Endothelial cell of umbilical vein (primary cell): ENCODE measurements around the gene ZNRF3. TPM values are rescaled to one million over a fixed set of nuclear protein-coding genes. Genes with fewer than 3 reads are reported as not detected.

Experiments
- BruUV-seq: library from RNA; stranded (reverse); fragments of 400-500 nt; replicated peaks from 2 replicates; lab custom pipeline; 2021; lab: Mats Ljungman, UMichigan
- CTCF ChIA-PET: fragments of 300-600, 350-600 bp; sonication (Branson Sonifier 250); formaldehyde crosslinking; loops from one replicate; lab custom pipeline; 2021; ENCODE audit warnings: antibody characterized with exemption, inconsistent platforms; lab: Charles Lee
- POLR2A ChIA-PET: fragments of 300-600, 350-600 bp; sonication (Branson Sonifier 250); formaldehyde crosslinking; loops from one replicate; lab custom pipeline; 2021; ENCODE audit warnings: antibody characterized with exemption, inconsistent platforms; lab: Charles Lee
- DNase-seq: peaks from one replicate; pipeline ENCODE4 v3.0.0-alpha.2; 2011; ENCODE audit warnings: low read depth, low spot score
- FAIRE-seq: peaks from 2 replicates; lab custom pipeline; 2011; peaks lifted over from hg19 to GRCh38; lab: Jason Lieb, UNC
- H2AFZ ChIP-seq: 2 replicates; pipeline ENCODE4 v1.6.0; 2012; ENCODE audit warnings: low read depth, low read length, control low read depth, inconsistent platforms
- H3K27ac ChIP-seq: 2 replicates; pipeline ENCODE4 v1.5.1; 2011; ENCODE audit warnings: low read depth, mild to moderate bottlenecking, control low read depth, low read length, moderate library complexity; ENCODE audit not compliant: insufficient read depth
- H3K27me3 ChIP-seq, 2 experiments: 2 replicates each; pipeline versions ENCODE4 v1.6.0 to v1.6.1; 2011; ENCODE audit warnings: low read length in 2 of 2, mixed read lengths in 1 of 2; ENCODE audit not compliant: control insufficient read depth in 2 of 2, insufficient read depth in 2 of 2
- H3K36me3 ChIP-seq, 2 experiments: 2 replicates in 1 of 2; 3 replicates in 1 of 2; pipeline ENCODE4 v1.5.1; 2011; ENCODE audit warnings: low read length in 2 of 2, mild to moderate bottlenecking in 1 of 2, moderate library complexity in 1 of 2; ENCODE audit not compliant: control insufficient read depth in 2 of 2, insufficient read depth in 2 of 2; ENCODE audit errors: extremely low read depth in 1 of 2
- H3K4me1 ChIP-seq: 3 replicates; pipeline ENCODE4 v1.5.1; 2011; ENCODE audit warnings: mild to moderate bottlenecking, low read length; ENCODE audit not compliant: control insufficient read depth, insufficient read depth; ENCODE audit errors: extremely low read depth
- H3K4me2 ChIP-seq: 2 replicates; pipeline ENCODE4 v1.6.1; 2011; ENCODE audit warnings: low read length, control low read depth, mixed read lengths; ENCODE audit not compliant: insufficient read depth
- H3K4me3 ChIP-seq, 3 experiments: fragments of 200-600 bp in 1 of 3; sonication (generic), shearing (Covaris generic) in 1 of 3; replicated peaks in 1 of 3; 2 replicates each; pipeline ENCODE4 v1.5.1; 2011 to 2016; ENCODE audit warnings: control low read depth in 3 of 3, low read length in 3 of 3, mild to moderate bottlenecking in 2 of 3, inconsistent platforms in 1 of 3, low read depth in 1 of 3, moderate library complexity in 1 of 3; ENCODE audit not compliant: insufficient read depth in 1 of 3
- H3K79me2 ChIP-seq: 2 replicates; pipeline ENCODE4 v1.6.0; 2012; ENCODE audit warnings: low read length, inconsistent platforms; ENCODE audit not compliant: control insufficient read depth, insufficient read depth
- H3K9ac ChIP-seq: replicated peaks from 2 replicates; pipeline ENCODE3; 2011; ENCODE audit warnings: low read length, control low read depth; ENCODE audit not compliant: insufficient read depth; ENCODE audit errors: extremely low read depth
- H3K9me1 ChIP-seq: replicated peaks from 3 replicates; pipeline ENCODE4 v1.6.0; 2011; ENCODE audit warnings: mild to moderate bottlenecking, low read length; ENCODE audit not compliant: control insufficient read depth, insufficient read depth; ENCODE audit errors: extremely low read depth
- H3K9me3 ChIP-seq: replicated peaks from 2 replicates; pipeline ENCODE4 v1.5.1; 2012; ENCODE audit warnings: low read length, inconsistent platforms; ENCODE audit not compliant: control insufficient read depth, insufficient read depth
- H4K20me1 ChIP-seq: replicated peaks from 2 replicates; pipeline ENCODE3; 2011; ENCODE audit warnings: mild to moderate bottlenecking, low read length; ENCODE audit not compliant: control insufficient read depth, insufficient read depth; ENCODE audit errors: extremely low read depth
- CTCF ChIP-seq, 2 donors: IDR thresholded peaks; 1 replicate in 1 of 2; 2 replicates in 1 of 2; pipeline ENCODE4 v1.5.1; 2011; ENCODE audit warnings: low read length in 2 of 2, mild to moderate bottlenecking in 2 of 2, moderate library complexity in 2 of 2, control low read depth in 1 of 2, inconsistent platforms in 1 of 2, low read depth in 1 of 2; ENCODE audit not compliant: insufficient read depth in 1 of 2; ENCODE audit errors: extremely low read depth in 1 of 2
- EZH2 ChIP-seq: IDR thresholded peaks from 2 replicates; pipeline ENCODE4 v1.6.1; 2012; ENCODE audit warnings: borderline replicate concordance, low read depth, mild to moderate bottlenecking, moderate library complexity, low read length, inconsistent platforms; ENCODE audit not compliant: severe bottlenecking
- FOS ChIP-seq: IDR thresholded peaks from 2 replicates; pipeline ENCODE4 v1.6.1; 2011; ENCODE audit warnings: mild to moderate bottlenecking, low read length, moderate library complexity, borderline replicate concordance; ENCODE audit not compliant: insufficient read depth
- GATA2 ChIP-seq: IDR thresholded peaks from 2 replicates; pipeline ENCODE4 v1.7.0; 2011; ENCODE audit warnings: low read depth, mild to moderate bottlenecking, moderate library complexity, mixed read lengths, low read length; ENCODE audit not compliant: insufficient read length, insufficient read depth
- JUN ChIP-seq: IDR thresholded peaks from 2 replicates; pipeline ENCODE4 v1.6.1; 2011; ENCODE audit warnings: borderline replicate concordance, low read depth; ENCODE audit not compliant: insufficient read length, insufficient read depth
- MAX ChIP-seq: IDR thresholded peaks from 2 replicates; pipeline ENCODE4 v1.6.1; 2011; ENCODE audit not compliant: insufficient read depth, insufficient read length
- MYC ChIP-seq: IDR thresholded peaks from one replicate; pipeline ENCODE4 v1.6.1; 2011; ENCODE audit warnings: mild to moderate bottlenecking, low read depth, low read length
- POLR2A ChIP-seq: IDR thresholded peaks from 2 replicates; pipeline ENCODE4 v1.6.1; 2012; ENCODE audit warnings: low read depth, mild to moderate bottlenecking, control low read depth, low read length
- POLR2AphosphoS5 ChIP-seq: IDR thresholded peaks from 2 replicates; pipeline ENCODE4 v1.6.1; 2012; ENCODE audit warnings: low read depth, mild to moderate bottlenecking, control low read depth, low read length, moderate library complexity; ENCODE audit not compliant: insufficient read depth
- dilution Hi-C: fragments of 300-500 bp; cut with MboI; formaldehyde crosslinking; loops from one replicate; pipeline ENCODE4 v1.15.0; 2019; ENCODE audit warnings: low sequenced_read_pairs; ENCODE audit not compliant: extremely low pct_ligation_motif_present
- intact Hi-C: fragments of 100-400 bp; cut with micrococcal nuclease; formaldehyde crosslinking; loops from one replicate; pipeline ENCODE4 v1.10.0; 2022
- polyA plus RNA-seq, 4 experiments: library from polyadenylated mRNA; depleted of rRNA in 3 of 4; stranded (reverse) in 3 of 4; unstranded in 1 of 4; fragments of >200 nt; gene quantifications; 2 replicates each; pipeline versions ENCODE4 v1.2.1 to v1.2.3, GENCODE V29; 2011 to 2012; ENCODE audit warnings: missing spikeins in 1 of 4
- total RNA-seq: library from RNA; stranded (reverse); gene quantifications from 2 replicates; pipeline ENCODE4 v1.2.3, GENCODE V29; 2021

The ZNRF3 gene
- total and polyA plus RNA-seq, 2 donors (not counting 3 experiments of a cell fraction or from before 2014, with no cell fraction given): 2.7 to 5.2 TPM

GRCh38 chr22:28938286-28938833 is 55.0 kb downstream of the ZNRF3 start:
- POLR2A ChIA-PET: no interaction called here
- TF ChIP-seq MAX (no peak), EZH2 (no peak), POLR2A (no peak), FOS (peak; percentile 48), GATA2 (peak; percentile 91), JUN (peak; percentile 15), CTCF (IDR thresholded peaks at IDR 0.05; ENCODE audit: extremely low read depth in 1 of 2, insufficient read depth in 1 of 2, low read depth in 1 of 2, low read length in 2 of 2) (no peak), MYC (no peak), POLR2AphosphoS5 (no peak)
- no peaks in the 10 kb centered on the region for H4K20me1 ChIP-seq
- intact Hi-C loops: loop anchor here (5.0 kb wide), 1 partner anchor 56 kb away; the partner anchor contains the start of gene ZNRF3
- H3K9ac ChIP-seq: no peak overlapping the region
- no peak overlapping the region for H3K4me3 ChIP-seq
- BruUV-seq: no TSS peak
- H3K4me1 ChIP-seq: peaks cover 7% of the 10 kb centered on the region
- H3K9me1 ChIP-seq: no peaks in the 10 kb centered on the region
- peak overlapping the region; percentile 18 for H3K4me2 ChIP-seq
- no peaks in the 10 kb centered on the region for H3K9me3 ChIP-seq
- H3K79me2 ChIP-seq: no peaks in the 10 kb centered on the region
- H3K27me3 ChIP-seq: no peaks in the 10 kb centered on the region
- peak; percentile 60 for DNase-seq
- H2AFZ ChIP-seq: no peak overlapping the region
- peak; percentile 79 for FAIRE-seq
- CTCF ChIA-PET: interaction anchor here (1.1 to 1.7 kb wide), 3 partner anchors 9 to 102 kb away, joined by 3 to 5 read pairs (median 3); no protein-coding TSS in a partner anchor
- dilution Hi-C loops: no loop called here
- no peaks in the 10 kb centered on the region for H3K36me3 ChIP-seq
- no peak overlapping the region for H3K27ac ChIP-seq
